Measurements from ENCODE around the gene MBD3L4.
"Not testable (repeated sequence)": the region's sequence is repeated elsewhere in the genome, so short reads cannot be mapped to it uniquely, and the experiment has no call there.

The MBD3L4 gene

GRCh38 chr19:7040079-7040478 lies at the start of gene MBD3L4:
Gene MBD3L4 (minus strand): TSS chr19:7040179. CDS start chr19:7040144, 35 bp downstream.
- DNase-seq (ENCODE audit: low read depth): not testable (repeated sequence)

DNA sequence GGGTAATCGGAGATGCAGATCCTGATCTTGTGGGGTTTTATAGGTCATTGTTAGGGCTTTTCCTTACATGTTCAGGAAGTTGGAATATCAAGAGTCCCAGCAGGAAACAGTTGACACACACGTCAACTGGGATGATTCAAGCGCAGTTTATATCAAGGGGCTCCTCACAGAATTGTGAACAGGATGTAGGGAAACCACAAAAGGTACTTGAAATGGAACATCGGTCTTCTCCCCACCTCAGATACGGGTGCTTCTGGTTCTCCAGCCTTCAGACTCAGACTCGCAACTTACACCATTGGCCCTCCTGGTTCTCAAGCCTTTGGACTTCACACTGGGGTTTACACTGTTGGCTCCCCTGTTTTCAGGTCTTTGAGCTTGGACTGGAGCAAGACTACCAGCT lies 49.0 kb upstream of the MBD3L4 start:
- no peak for DNase-seq (ENCODE audit: low read depth)

DNA sequence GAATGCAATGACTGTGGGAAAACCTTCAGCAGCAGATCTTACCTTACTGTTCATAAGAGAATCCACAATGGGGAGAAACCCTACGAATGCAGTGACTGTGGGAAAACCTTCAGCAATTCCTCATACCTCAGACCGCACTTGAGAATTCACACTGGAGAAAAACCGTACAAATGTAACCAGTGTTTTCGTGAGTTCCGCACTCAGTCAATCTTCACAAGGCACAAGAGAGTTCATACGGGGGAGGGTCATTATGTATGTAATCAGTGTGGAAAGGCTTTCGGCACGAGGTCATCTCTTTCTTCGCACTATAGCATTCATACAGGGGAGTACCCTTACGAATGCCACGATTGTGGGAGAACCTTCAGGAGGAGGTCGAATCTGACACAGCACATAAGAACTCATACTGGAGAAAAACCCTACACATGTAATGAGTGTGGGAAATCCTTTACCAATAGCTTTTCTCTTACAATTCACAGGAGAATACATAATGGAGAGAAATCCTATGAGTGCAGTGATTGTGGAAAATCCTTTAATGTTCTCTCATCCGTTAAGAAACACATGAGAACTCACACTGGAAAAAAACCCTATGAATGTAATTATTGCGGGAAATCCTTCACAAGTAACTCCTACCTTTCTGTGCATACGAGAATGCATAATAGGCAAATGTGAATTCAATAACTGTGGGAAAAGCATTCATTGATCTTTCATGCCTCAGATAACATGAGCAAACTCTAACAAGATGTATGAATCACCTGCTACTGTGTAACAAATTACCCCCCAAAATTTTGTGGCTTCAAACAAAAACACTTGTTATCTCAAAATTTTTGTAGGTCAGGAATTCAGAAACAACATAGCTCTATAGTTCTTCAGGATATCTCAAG lies 43.3 kb upstream of the MBD3L4 start:
- peak; percentile 25 for DNase-seq (ENCODE audit: low read depth)

- peak; percentile 7 for DNase-seq (ENCODE audit: low read depth)
Observed at GRCh38 chr19:7078008-7078407, 38.0 kb upstream of the MBD3L4 start.

DNA sequence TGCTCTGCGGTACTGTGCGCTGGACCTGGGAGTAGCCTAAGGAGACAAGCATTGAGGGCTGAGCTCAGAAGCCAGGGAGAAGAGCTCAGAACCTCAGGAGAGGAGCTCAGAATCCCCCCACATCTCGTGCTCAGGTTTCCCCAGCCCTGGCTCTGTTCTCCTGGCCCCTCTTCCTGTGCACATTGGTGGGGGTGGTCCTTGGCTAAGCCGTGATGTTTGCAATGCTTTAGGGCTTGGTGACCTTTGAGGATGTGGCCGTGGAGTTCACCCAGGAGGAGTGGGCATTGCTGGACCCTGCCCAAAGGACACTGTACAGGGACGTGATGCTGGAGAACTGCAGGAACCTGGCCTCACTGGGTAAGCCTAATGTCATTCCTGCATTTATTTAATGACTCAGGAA lies 36.2 kb upstream of the MBD3L4 start:
- DNase-seq (ENCODE audit: low read depth): no peak

GRCh38 chr19:7074705-7075282 lies 34.8 kb upstream of the MBD3L4 start:
- DNase-seq (ENCODE audit: low read depth): no peak

- no peak for DNase-seq (ENCODE audit: low read depth)
Observed at GRCh38 chr19:7072541-7072940, 32.6 kb upstream of the MBD3L4 start.

- DNase-seq (ENCODE audit: low read depth): peak; percentile 33
Observed at GRCh38 chr19:7069904-7070226, 29.9 kb upstream of the MBD3L4 start.

DNA sequence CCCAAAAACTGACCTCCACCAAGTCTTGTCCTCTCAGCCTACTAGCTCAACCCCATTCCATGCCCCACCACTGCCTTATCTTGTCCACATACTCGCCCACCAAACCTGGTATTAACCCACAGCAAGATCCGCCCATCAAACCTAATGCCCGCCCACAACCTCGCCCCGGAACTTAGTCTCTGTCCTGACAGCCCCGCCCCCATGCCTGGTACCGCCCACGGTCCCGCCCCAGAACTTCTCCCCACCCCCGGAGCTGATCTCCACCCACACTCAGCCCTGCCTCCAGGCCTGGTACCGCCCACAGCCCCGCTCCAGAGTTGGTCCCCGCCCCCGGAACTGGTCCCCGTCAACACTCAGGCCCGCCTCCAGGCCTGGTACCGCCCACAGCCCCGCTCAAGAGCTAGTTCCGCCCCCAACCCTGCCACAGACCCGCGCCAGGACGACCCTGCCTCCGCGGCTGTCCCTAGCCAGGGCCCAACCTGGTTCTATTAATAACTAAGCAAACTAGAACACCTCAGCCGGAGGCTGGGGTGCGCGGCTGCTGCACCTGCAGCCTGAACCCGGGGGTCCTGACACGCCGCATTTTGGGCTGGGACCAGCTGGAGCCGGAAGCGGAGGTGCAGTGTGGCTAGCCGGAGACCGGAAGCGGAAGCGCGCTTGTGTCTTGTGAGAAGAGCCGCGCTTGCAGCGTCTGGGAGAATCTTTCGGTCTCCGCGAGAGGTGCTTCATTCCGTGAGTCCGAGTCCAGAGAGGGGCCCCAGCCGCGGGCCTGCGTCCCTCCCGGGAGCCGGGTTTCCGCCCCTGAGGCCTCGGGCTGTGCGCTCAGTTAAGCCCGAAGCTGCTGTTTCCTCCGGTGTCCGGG lies 29.3 kb upstream of the MBD3L4 start, which contains the start of gene ZNF557:
Gene ZNF557 (plus strand): TSS at position 662 of the 862 bp plus-strand sequence. CDS start 5,372 bp downstream, outside the sequence.
- DNase-seq (ENCODE audit: low read depth): peak; percentile 98

GRCh38 chr19:7068599-7068998 lies 28.6 kb upstream of the MBD3L4 start:
- DNase-seq (ENCODE audit: low read depth): no peak

- peak; percentile 49 for DNase-seq (ENCODE audit: low read depth)
Observed at GRCh38 chr19:7067716-7068115, 27.7 kb upstream of the MBD3L4 start.

DNA sequence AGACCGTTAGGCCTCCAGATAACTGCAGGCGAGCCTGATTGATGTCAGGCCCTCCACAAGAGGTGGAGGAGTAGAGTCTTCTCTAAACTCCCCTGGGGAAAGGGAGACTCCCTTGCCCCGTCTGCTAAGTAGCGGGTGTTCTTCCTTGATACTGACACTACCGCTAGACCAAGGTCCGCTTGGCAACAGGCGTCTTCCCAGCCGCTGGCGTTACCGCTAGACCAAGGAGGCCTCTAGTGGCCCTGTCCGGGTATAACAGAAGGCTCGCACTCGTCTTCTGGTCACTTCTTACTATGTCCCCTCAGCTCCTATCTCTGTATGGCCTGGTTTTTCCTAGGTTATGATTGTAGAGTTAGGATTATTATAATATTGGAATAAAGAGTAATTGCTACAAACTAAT lies 27.1 kb upstream of the MBD3L4 start:
- peak; percentile 22 for DNase-seq (ENCODE audit: low read depth)

- DNase-seq (ENCODE audit: low read depth): no peak
Observed at GRCh38 chr19:7063764-7064418, 23.9 kb upstream of the MBD3L4 start.

GRCh38 chr19:7063339-7063738 lies 23.4 kb upstream of the MBD3L4 start:
- no peak for DNase-seq (ENCODE audit: low read depth)

- DNase-seq (ENCODE audit: low read depth): not testable (repeated sequence)
Observed at GRCh38 chr19:7059977-7060376, 20.0 kb upstream of the MBD3L4 start.

GRCh38 chr19:7058576-7058975 lies 18.6 kb upstream of the MBD3L4 start, which contains the start of gene MBD3L3:
Gene MBD3L3 (minus strand): TSS chr19:7058676. CDS start chr19:7058605, 71 bp downstream.
- DNase-seq (ENCODE audit: low read depth): not testable (repeated sequence)

- DNase-seq (ENCODE audit: low read depth): not testable (repeated sequence)
Observed at GRCh38 chr19:7056371-7056770, 16.4 kb upstream of the MBD3L4 start.

- not testable (repeated sequence) for DNase-seq (ENCODE audit: low read depth)
Observed at GRCh38 chr19:7055679-7056078, 15.7 kb upstream of the MBD3L4 start.

DNA sequence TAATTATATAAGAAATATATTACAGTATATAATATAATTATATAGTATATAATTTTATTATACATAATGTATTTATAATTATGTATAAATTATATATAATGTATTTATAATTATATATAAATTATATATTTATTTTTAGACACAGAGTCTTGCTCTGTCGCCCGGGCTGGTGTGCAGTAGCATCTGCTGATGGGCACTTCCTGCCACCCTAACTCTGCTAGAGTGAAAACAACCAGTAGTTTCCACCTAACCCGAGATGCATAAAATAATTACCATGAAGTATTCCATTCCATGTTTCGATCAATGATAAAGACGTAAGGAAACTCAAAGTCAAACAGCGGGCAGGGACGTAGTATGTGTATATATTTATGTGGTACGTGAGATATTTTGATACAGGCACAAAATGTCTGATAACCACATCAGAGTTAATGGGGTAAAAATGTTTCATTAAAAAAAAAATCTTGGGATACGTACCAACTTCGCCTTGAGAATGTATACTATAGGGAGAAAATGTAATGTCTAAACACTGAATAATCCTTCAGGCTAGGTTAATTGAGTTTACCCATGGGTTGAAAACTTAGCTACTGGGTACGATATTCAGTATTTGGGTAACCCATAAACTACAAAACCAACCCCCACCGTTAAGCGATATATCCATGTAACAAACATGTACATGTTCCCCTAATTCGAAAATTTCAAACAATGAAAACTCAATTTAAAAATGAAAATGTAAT lies 14.8 kb upstream of the MBD3L4 start:
- DNase-seq (ENCODE audit: low read depth): not testable (repeated sequence)

DNA sequence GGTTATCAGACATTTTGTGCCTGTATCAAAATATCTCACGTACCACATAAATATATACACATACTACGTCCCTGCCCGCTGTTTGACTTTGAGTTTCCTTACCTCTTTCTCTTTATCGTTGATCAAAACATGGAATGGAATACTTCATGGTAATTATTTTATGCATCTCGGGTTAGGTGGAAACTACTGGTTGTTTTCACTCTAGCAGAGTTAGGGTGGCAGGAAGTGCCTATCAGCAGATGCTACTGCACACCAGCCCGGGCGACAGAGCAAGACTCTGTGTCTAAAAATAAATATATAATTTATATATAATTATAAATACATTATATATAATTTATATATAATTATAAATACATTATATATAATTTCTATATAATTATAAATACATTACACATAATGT lies 12.9 kb upstream of the MBD3L4 start:
- DNase-seq (ENCODE audit: low read depth): not testable (repeated sequence)

GRCh38 chr19:7051421-7051820 lies 11.4 kb upstream of the MBD3L4 start:
- not testable (repeated sequence) for DNase-seq (ENCODE audit: low read depth)

Data from ELR (cell line).